Iris pigment epithelial cell (primary cell): ENCODE measurements around the gene SKAP1.
"Not testable (repeated sequence)": the region's sequence is repeated elsewhere in the genome, so short reads cannot be mapped to it uniquely, and the experiment has no call there.

Experiments used
- DNase-seq: peaks from one replicate; pipeline ENCODE4 v3.0.0-alpha.2; 2011; ENCODE audit warnings: low read depth

The SKAP1 gene

DNA sequence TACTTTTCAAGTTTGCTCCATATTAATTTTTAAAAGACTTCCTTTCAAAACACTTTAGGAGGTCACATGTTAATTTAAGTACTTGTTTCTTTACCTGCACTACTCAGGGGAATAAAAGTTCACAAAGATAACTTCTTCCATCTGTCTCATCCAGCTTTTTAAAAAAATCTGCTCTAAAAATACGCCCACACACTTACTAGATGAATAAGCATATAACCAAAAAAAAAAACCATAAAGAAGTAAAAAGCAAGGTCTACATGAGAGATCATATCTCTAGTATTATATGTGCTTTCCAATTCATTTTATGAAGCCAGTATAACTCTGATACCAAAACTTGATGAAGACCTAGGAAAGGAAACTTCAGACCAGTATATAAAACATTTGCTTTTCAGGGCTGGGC lies 17.2 kb downstream of the SKAP1 start:
- no peak for DNase-seq

DNA sequence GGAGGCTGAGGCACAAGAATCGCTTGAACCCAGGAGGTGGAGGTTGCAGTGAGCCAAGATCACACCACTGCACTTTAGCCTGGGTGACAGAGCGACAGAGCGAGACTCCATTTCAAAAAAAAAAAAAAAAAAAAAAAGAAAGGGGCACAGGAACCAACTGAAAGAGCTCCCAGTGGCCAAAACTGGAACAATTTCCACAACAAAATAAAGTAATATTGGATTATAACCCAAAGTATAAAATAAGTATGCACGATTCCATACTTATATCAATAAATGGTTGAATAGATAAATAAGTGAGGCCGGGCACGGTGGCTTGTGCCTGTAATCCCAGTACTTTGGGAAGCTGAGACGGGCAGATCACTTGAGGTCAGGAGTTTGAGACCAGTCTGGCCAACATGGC lies 19.2 kb downstream of the SKAP1 start:
- DNase-seq, result not testable (repeated sequence)

DNA sequence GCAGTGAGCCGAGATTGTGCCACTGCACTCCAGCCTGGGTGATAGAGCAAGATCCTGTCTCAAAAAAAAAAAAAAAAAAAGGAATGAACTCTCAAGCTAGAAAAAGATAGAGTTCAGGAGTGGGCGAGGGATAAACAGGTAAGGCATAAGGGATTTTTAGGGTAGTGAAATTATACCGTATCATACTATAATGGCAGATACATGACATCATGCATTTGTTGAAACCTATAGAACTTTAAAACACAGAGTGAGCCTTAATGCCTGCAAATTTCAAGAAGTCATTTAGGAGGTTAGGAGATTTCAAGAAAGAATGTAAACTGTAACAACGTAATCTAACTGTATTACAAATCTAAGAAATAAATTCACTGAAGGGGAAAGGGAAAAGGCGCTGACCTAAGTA lies 20.4 kb downstream of the SKAP1 start:
- no peak for DNase-seq

DNA sequence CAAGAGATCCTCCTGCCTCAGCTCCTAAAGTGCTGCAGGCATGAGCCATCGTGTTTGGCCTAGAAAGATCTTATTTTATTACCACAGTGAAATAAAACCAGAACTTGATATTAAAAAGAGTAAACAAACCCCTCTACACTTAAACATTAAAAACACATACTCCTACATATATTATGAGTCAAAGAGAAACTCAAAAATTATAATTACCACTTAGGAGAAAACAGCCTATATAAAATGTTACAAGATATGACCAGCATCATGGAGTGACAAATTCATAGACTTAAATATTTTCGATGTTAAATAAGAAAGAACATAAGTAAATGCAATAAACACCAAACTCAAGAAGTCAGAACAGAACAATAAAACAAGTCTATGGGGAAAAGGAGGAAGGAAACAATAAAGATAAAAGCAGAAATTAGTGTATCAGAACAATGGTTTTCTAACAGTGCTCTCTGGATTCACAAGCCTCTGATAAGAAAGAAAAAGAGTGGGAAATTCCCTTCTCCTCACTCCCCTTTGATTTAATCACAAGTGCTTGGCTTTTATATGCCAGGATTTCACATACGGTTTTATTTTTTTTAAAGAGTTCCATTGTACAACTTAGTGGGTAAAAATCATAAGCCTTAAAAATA lies 23.0 kb downstream of the SKAP1 start:
- DNase-seq, result no peak

DNA sequence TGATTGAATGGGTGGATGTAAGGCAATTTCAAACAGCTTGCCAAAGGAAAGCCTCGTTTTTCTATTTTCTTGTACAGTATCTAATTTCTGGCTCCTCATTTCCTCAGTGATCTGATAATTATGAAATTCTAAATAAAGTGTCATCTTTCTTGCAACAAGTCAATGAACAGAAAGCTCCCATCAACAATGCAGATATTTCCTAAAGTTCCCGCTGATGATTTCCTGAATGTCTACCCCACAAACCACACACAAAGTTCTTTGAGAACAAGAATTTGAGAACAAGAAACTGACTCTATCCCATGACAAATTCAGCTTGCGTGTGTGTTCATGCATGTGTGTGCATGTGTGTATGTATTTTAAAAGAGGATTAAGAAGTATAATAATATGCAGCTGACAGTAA lies 35.2 kb downstream of the SKAP1 start:
- no peak for DNase-seq

DNA sequence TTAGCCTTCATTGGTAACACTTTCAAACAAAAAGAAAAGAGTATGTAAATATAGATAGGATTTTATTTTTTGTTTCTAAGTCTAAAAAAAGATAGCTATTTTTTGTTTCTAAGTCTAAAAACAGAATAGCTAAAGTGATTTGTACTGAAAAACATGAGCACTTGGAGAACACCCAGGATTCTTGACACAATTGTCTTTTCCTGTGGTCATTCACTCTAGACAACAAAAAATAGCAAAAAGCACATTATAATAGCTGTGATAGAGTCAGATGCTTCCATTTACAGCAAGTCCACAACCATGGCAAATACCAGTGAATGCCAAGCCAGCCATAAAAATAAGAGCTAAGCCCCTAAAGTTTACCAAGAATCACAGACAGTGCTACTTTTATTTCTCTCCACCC lies 36.7 kb downstream of the SKAP1 start:
- no peak for DNase-seq

DNA sequence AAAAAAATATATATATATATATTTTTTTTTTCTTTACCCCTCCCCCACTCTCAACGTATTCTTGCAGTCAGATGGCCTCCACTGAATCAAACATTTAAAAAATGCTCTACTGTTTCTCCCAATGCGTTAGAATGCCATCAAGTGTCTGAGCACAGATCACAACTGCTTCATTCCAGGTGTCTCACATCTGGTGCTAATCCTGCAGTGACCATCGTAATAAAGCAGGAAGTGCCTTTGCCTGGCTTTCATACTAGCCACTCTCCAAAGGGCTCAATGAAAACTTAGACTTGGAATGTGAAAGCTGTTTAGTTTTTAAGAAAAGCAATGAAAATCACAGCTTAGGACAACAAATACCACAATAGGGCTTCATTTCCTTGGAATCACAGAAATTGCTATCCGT lies 37.2 kb downstream of the SKAP1 start:
- no peak for DNase-seq

DNA sequence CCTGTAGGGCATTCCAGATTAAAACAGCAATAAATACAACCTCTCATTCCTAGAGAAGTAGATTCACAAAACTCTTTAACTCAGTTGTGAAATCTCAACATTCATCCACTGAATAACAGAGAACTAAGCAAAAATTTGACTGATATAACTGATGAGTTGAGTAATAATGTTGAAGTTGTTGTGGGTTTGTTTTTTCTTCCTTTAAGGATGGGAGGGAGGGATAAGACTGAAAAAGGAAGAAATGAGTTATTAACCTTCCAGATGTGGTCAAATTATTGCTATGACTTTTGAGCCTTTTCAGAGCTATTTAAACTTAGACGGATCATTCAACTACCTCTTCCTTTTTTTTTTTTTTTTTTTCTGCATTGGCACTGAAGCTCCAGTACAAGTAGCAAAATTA lies 38.6 kb downstream of the SKAP1 start:
- DNase-seq, result no peak

DNA sequence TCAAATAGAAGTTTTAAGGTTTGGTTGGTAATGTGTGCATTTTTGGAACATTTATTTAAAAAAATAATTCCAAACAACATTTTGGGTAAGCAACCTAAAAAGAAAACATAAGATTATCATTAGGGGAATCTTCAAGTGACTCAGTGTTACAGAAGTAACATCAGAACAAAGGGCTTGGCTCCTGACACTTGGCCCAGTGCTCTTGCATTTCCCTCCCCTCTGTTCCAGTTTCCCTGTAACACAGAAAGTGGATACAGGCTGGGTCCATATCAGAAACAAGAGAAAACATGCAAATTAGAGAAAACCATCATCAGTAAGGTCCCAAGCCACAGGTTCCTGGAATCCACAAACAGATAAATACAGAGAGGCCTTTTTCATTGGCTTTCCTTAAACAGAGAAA lies 40.1 kb downstream of the SKAP1 start:
- no peak for DNase-seq

DNA sequence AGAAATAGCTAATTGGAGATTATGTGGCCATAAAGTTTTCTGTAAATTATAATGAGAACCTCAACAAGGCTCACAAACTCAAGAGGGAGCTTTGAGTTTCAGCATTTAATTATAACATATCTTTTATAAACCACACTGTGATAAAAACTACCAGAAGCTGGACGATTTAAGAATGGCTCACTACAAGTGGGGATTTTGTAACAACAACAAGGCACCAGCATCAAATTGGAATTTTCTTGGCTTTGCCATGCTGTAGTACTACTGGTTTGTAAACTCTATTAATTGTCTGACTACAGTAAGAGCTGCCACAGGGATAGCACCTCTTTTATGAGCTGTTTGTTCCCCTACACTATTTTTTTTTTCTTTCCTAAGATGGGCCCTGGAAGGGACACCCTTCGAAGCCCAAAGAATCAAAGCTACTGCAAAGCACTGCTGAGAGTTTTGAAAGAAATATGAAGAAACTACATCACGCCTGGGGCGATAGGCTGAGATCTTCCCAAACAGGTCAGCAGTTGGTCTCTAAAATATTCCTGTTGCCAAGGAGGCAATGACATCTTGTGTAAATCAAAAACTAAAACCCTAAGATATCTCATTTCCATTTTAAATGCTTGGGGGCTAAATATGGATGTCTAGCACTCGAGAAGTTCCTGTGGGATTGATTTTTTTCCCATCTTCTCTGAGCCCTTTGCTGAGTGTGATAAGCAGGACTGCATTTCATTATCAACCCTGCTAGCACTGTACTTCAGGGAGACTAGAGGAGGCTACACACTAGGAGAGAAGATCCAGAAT lies 40.9 kb downstream of the SKAP1 start:
- no peak for DNase-seq

DNA sequence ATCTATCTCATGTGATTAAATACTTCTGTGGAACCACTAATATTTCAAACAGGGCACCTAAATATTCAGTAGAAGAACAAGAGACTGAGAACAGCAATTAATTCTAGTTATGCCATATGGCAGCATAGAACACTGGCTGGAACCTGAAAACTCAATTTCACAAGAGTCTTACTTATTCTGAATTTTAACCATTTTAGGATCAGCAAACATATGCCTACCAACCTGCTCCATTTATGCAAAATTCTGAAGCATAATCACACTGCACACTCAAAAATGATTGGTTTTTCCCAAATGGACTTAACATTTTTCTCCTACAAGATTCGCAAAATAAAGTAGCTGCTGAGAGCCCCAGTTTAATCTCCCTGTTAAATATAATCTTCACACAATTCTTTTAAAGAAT lies 43.2 kb downstream of the SKAP1 start:
- DNase-seq, result no peak

DNA sequence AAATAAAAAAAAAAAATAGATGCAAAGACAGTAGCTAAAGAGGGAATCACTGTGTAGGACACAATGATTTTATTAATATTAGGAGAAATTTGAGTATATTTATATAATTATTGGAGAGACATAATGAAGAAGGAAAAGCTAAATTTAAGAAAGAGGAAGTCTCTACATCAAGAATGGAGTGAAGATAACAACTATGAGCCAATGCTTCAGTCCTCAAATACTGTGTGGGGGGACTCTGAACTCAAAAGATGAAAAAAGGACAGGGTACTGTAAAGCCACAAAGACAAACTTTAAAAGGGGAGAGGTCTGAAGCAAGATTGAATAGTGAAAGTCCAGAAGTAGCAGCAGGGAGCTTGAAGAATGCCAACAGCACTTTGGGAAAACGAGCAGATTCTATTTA lies 44.7 kb downstream of the SKAP1 start:
- DNase-seq, result no peak

DNA sequence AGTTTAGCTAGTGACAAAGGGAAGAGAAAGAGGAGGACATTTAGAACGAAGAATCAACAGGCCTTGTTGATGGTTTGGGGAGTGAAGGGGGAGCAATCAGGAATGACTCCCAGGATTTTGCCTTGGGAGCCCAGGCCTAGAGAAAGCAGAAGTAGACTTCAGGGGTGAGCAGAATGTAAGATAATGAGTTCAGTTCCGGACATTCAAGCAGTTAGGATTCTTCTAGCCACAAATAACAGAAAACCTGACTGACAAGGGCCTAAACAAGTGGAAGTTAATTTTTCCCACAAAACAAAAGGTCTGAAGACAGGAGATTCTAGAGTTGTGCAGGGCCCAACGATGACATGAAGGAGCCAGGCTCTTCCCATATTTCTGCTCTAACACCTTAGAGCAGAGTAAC lies 45.9 kb downstream of the SKAP1 start:
- no peak for DNase-seq

DNA sequence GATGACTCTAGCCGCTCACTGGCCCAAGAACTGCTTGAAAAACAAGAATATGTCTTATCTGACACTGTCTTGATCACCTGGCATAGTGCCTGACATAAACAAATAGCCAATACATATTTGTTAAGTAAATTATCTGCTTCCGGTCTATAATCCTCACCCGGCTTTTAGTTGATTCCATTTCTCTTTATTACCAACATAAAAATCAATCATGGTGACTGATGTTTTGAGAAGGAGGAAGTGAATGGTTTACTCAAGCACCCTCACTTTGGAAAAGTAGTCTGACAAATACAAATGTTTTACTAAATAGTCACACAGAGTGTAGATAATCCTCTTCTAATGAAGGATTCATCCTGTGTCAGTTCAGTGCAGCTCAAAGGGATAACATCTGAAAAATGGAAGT lies 47.0 kb downstream of the SKAP1 start:
- no peak for DNase-seq

DNA sequence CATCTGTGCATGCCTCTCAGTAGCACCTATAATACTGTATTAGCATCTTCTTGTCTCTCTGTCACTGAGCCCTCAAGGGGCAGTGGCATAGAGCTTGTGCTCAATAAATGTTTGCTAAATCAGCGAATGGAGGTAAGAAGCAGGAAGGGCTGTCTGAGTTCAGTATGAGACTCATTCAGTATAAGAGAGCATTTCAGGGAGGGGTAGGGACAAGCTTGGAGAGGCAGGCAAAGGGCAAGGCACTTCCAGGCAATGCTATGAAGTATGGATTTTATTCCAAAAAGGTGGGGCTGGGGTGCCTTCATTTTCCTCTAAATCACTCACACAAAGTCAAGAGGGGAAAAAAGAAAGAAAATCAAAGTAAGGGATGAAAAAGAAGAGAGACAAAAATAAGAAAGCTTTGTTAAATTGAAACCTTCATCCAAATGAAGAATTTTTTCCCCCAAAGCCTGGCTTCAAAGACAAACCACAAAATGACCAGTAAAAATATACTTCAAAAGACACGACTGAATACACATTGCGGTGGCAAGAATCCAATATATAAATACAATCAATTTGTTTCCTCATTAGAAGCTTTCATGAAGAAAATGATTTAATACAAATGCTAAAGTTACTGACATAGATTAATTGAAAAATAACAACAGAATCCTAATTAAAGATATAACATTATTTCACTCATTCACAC lies 51.2 kb downstream of the SKAP1 start:
- DNase-seq, result no peak

DNA sequence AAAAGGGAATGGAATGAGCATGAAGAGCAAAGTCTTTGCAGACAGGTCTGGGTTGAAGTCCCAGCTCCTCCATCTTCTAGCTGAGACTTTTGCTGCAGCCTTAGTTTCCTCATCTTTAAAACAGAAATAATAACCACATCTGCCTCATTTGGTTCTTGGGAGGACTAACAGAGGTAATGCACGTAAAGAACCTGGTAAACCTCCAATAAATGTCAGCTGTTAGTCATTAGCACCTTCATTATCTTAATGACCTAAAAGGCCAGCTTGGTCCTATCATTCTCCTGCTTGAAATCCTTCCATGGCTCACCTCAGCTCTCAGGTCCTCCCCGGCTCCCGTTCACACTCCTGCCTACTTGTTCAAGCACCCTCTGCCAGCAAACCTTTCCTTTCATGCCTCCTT lies 51.8 kb downstream of the SKAP1 start:
- no peak for DNase-seq

DNA sequence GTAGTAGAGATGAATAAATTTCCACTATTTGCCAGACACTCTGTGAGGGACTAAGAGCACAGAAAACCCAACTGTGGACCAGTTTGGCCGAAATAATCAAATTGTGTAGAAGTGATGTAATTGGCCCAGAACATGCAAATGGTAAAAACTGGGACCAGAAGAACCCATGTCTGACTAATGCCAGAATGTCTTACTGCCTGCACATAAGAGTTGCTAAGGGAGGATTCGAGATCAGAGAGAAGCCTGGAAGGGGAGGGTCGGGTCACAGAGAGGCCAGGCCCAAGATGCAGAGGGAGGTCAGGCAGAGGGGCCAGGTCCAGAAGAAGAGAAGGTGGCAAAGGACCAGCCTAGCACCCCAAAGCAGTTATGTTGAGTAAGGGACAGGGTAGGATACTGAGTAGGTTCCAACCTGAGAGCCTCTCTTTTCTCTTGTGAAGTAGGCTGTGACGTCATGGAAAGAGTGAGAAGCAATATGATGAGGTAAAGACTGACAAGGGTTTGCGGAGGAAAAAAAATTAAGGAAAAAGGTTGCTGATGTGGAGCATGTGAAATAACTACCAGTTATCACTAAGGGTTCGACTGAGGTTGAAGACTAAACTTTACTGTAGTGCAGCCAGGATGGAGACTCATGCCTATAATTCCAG lies 53.2 kb downstream of the SKAP1 start:
- DNase-seq, result no peak

DNA sequence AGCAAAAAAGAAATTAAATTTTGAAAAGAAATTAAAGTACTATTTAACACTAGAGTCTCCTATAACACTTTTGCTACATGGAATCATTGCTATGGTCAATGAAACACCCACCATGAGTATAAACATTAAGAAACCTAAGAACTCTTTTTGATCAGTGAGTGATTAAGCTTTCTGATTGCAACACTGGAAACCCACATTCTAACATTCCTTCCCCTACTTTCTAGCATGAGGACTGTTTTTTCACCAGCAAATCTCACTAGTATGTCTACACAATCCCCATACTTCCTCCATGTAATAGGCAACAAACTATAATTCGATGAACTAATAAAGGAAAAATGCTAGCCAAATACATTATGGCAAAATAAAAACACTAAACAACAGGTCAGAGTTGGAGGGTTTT lies 54.7 kb downstream of the SKAP1 start:
- DNase-seq, result peak; percentile 87

DNA sequence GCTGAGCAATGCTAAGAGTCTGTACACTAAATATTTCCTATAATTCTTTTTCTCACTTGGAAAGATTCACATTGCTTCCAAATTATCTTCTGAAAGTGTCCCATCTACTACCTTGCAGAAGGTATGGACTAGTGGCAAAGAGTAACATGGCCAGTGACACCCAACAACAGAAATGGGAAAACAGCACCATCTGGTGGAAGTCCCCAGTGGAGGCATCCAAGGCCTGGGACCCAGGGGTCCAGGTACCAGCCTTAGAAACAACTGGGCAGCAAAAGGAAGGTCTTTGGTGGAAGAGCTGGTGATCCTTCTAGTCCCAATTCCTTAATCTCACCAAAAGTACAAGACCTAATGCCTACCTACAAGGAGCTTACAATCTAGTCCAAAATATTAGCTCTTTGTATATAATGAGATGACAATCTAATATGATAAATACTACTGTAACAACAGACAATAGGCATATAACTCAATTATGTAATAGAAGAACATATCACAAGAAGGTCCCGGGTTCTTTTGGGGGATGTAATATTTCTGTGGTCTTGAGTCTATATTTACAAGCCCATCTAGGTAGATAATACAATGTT lies 55.3 kb downstream of the SKAP1 start:
- DNase-seq, result no peak

DNA sequence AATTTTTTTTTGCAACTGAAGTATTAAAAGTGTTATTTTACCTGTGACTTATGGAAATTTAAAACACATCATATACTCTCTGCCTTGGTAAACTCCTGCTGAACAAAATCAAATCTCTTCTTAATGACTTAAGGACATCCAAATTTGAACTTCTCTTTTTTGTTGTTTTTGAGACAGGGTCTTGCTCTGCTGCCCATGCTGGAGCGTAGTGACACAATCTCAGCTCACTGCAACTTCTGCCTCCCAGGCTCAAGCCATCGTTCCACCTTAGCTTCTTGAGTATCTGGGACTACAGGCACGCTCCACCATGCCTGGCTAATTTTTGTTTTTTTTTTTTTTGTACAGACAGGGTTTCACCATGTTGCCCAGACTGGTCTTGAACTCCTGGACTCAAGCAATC lies 56.1 kb downstream of the SKAP1 start:
- no peak for DNase-seq

DNA sequence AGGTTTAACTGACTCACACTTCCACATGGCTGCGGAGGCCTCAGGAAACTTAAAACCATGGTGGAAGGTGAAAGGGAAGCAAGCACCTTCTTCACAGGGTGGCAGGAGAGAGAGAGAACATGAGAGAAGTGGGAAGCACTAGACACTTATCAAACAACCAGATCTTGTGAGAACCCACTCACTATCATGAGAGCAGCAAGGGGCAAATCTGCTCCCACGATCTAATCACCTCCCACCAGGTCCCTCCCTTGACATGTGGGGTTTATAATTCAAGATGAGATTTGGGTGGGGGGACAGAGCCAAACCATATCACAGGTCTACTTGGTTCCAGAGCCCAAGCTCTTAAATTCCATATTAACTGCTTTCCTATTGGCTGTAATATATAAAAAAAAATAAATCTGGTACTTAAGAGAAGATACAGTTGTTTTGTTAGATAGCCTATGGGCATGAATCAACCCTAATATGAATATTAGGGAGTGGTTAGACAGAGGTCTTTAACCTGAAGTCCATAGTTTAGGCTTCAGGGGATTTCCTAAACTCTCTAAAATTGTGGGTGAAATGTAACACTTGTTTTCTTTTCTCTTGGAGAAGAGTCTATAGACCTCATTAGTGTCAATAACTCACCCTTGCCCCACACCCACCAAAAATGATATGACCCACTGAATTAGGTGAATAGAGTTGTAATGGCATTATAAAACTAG lies 56.7 kb downstream of the SKAP1 start:
- no peak for DNase-seq

DNA sequence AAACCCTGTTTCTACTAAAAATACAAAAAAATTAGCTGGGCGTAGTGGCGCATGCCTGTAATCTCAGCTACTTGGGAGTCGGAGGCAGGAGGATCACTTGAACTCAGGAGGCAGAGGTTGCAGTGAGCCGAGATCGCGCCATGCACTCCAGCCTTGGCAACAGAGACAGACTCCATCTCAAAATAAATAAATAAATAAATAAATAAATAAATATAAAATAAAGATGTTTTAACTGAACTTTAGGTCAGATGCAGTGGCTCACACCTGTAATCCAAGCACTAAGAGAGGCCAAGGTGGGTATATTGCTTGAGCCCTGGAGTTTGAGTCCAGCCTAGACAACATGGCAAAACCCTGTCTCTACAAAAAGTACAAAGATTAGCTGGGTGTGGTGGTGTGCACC lies 61.0 kb downstream of the SKAP1 start:
- DNase-seq, result not testable (repeated sequence)
